SK-N-SH (cell line): ENCODE data around the gene CAPZA3. TPM values are rescaled to one million over a fixed set of nuclear protein-coding genes. Genes with fewer than 3 reads are reported as not detected.
"Not testable (repeated sequence)": the region's sequence is repeated elsewhere in the genome, so short reads cannot be mapped to it uniquely, and the experiment has no call there.

Experiments used
- CTCF ChIA-PET: fragments of 300-600, 350-600 bp; formaldehyde crosslinking; extraction: SDS; loops from one replicate; lab custom pipeline; 2021; lab: Yijun Ruan, JAX
- POLR2A ChIA-PET: fragments of 350-600 bp; sonication (Branson Sonifier 250); formaldehyde crosslinking; extraction: SDS; loops from one replicate; lab custom pipeline; 2020; ENCODE audit warnings: antibody characterized with exemption, inconsistent platforms; lab: Yijun Ruan, JAX
- DNase-seq: peaks from one replicate; pipeline ENCODE4 v3.0.0; 2012
- H2AFZ ChIP-seq: fragments of 200-600 bp; sonication (generic); 2 replicates; pipeline ENCODE4 v1.8.1; 2016; ENCODE audit warnings: antibody characterized with exemption, mild to moderate bottlenecking, low read depth
- H3F3A ChIP-seq: fragments of 200-600 bp; sonication (generic); replicated peaks from 2 replicates; pipeline ENCODE3; 2016; ENCODE audit warnings: antibody characterized with exemption, mild to moderate bottlenecking; ENCODE audit not compliant: insufficient read depth
- H3K27ac ChIP-seq, 2 experiments: fragments of 200-500 bp in 1 of 2; fragments of 200-600 bp in 1 of 2; sonication (Bioruptor generic) in 1 of 2; sonication (generic), shearing (Covaris generic) in 1 of 2; 2 replicates each; pipeline versions ENCODE4 v1.5.1 to v1.6.1; 2014 to 2016; ENCODE audit warnings: low read depth in 2 of 2, inconsistent platforms in 1 of 2, low read length in 1 of 2, mild to moderate bottlenecking in 1 of 2, mixed read lengths in 1 of 2
- H3K27me3 ChIP-seq: fragments of 200-600 bp; sonication (generic), shearing (Covaris generic); 2 replicates; pipeline ENCODE4 v1.6.1; 2016; ENCODE audit warnings: mixed run types; ENCODE audit not compliant: insufficient read depth
- H3K36me3 ChIP-seq, 2 experiments: fragments of 200-500 bp in 1 of 2; fragments of 200-600 bp in 1 of 2; sonication (Bioruptor generic) in 1 of 2; sonication (generic) in 1 of 2; replicated peaks in 1 of 2; 2 replicates each; pipeline versions ENCODE3 to v1.5.1; 2014 to 2016; ENCODE audit warnings: low read length in 1 of 2, mild to moderate bottlenecking in 1 of 2; ENCODE audit not compliant: insufficient read depth in 2 of 2, control insufficient read depth in 1 of 2
- H3K4me1 ChIP-seq, 2 experiments: fragments of 200-500 bp in 1 of 2; fragments of 200-600 bp in 1 of 2; sonication (Bioruptor generic) in 1 of 2; sonication (generic), shearing (Covaris generic) in 1 of 2; 2 replicates each; pipeline versions ENCODE4 v1.5.1 to v1.6.1; 2014 to 2016; ENCODE audit warnings: low read depth in 1 of 2, low read length in 1 of 2, mixed run types in 1 of 2; ENCODE audit not compliant: insufficient read depth in 2 of 2, control insufficient read depth in 1 of 2
- H3K4me2 ChIP-seq: fragments of 200-600 bp; sonication (generic), shearing (Covaris generic); 2 replicates; pipeline ENCODE4 v1.6.1; 2017; ENCODE audit warnings: mixed run types
- H3K4me3 ChIP-seq, 2 experiments: fragments of 200-500 bp in 1 of 2; fragments of 200-600 bp in 1 of 2; sonication (Bioruptor generic) in 1 of 2; sonication (generic), shearing (Covaris generic) in 1 of 2; 2 replicates each; pipeline versions ENCODE4 v1.5.1 to v1.8.1; 2014 to 2016; ENCODE audit warnings: low read depth in 2 of 2, inconsistent platforms in 1 of 2, low read length in 1 of 2, mild to moderate bottlenecking in 1 of 2, mixed read lengths in 1 of 2, moderate library complexity in 1 of 2
- H3K79me2 ChIP-seq: fragments of 200-600 bp; sonication (generic); 2 replicates; pipeline ENCODE4 v1.8.1; 2017; ENCODE audit warnings: mild to moderate bottlenecking; ENCODE audit not compliant: insufficient read depth
- H3K9ac ChIP-seq: fragments of 200-600 bp; sonication (generic); 2 replicates; pipeline ENCODE4 v1.6.1; 2017; ENCODE audit warnings: mixed run types
- H3K9me2 ChIP-seq: fragments of 200-600 bp; sonication (generic); 2 replicates; pipeline ENCODE4 v1.6.1; 2017; ENCODE audit warnings: mixed run types
- H3K9me3 ChIP-seq: fragments of 200-600 bp; sonication (generic); 2 replicates; pipeline ENCODE4 v1.6.1; 2017; ENCODE audit warnings: mixed run types, mild to moderate bottlenecking, moderate library complexity
- H4K20me1 ChIP-seq: fragments of 200-600 bp; sonication (generic); 2 replicates; pipeline ENCODE4 v1.6.1; 2017; ENCODE audit warnings: mild to moderate bottlenecking, mixed run types; ENCODE audit not compliant: insufficient read depth
- RAD21 ChIP-seq: IDR thresholded peaks from 2 replicates; pipeline ENCODE4 v1.6.1; 2012; ENCODE audit warnings: mild to moderate bottlenecking, low read length
- TAF1 ChIP-seq: IDR thresholded peaks from 2 replicates; pipeline ENCODE4 v1.6.1; 2012; ENCODE audit warnings: low read depth, mild to moderate bottlenecking, low read length, moderate library complexity, borderline replicate concordance
- WGBS: methylation state at CpG from one replicate; pipeline ENCODE4 v1.1.6; 2017; ENCODE audit warnings: low lambda C conversion rate; 5-methylcytosine and 5-hydroxymethylcytosine counted together
- polyA plus RNA-seq, 3 experiments: library from polyadenylated mRNA; depleted of rRNA; stranded (reverse); fragments of >200 nt; gene quantifications; 2 replicates each; pipeline ENCODE4 v1.2.3, GENCODE V29; 2012
- TF ChIP-seq, protein P1 (sequence below): IDR thresholded peaks from 2 replicates; pipeline ENCODE4 v1.6.1; 2012; ENCODE audit warnings: mild to moderate bottlenecking, low read depth, low read length, moderate library complexity

Gene CAPZA3
- polyA plus RNA-seq, 1 of the 3 experiments (the other 2 are of a cell fraction), result not detected

- H3K4me2 ChIP-seq, result no peak overlapping the region
- H3K4me3 ChIP-seq, result no peak overlapping the region
- WGBS, result 15% methylated on average over 2 of the region's 2 CpGs
- H3K27ac ChIP-seq, result no peak overlapping the region
- H3K79me2 ChIP-seq, result no peaks in the 10 kb centered on the region
- no peaks in the 10 kb centered on the region for H3K9me2 ChIP-seq
- DNase-seq, result no peak
- TF ChIP-seq, protein P1, sequence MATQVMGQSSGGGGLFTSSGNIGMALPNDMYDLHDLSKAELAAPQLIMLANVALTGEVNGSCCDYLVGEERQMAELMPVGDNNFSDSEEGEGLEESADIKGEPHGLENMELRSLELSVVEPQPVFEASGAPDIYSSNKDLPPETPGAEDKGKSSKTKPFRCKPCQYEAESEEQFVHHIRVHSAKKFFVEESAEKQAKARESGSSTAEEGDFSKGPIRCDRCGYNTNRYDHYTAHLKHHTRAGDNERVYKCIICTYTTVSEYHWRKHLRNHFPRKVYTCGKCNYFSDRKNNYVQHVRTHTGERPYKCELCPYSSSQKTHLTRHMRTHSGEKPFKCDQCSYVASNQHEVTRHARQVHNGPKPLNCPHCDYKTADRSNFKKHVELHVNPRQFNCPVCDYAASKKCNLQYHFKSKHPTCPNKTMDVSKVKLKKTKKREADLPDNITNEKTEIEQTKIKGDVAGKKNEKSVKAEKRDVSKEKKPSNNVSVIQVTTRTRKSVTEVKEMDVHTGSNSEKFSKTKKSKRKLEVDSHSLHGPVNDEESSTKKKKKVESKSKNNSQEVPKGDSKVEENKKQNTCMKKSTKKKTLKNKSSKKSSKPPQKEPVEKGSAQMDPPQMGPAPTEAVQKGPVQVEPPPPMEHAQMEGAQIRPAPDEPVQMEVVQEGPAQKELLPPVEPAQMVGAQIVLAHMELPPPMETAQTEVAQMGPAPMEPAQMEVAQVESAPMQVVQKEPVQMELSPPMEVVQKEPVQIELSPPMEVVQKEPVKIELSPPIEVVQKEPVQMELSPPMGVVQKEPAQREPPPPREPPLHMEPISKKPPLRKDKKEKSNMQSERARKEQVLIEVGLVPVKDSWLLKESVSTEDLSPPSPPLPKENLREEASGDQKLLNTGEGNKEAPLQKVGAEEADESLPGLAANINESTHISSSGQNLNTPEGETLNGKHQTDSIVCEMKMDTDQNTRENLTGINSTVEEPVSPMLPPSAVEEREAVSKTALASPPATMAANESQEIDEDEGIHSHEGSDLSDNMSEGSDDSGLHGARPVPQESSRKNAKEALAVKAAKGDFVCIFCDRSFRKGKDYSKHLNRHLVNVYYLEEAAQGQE, result peak; percentile 87
- TF ChIP-seq RAD21, result no peak
- TF ChIP-seq TAF1, result no peak
- H3K27me3 ChIP-seq, result no peaks in the 10 kb centered on the region
- H2AFZ ChIP-seq, result no peak overlapping the region
- H3K4me1 ChIP-seq, result no peaks in the 10 kb centered on the region
- POLR2A ChIA-PET, result no interaction called here
- no peak overlapping the region for H3K9ac ChIP-seq
- H3K9me3 ChIP-seq, result no peaks in the 10 kb centered on the region
- H3K36me3 ChIP-seq, result no peaks in the 10 kb centered on the region
- no peaks in the 10 kb centered on the region for H3F3A ChIP-seq
- CTCF ChIA-PET, result no interaction called here
- H4K20me1 ChIP-seq, result no peaks in the 10 kb centered on the region
These were observed 44.9 kb downstream of the CAPZA3 start for GRCh38 chr12:18782827-18783226.

GRCh38 chr12:18785465-18785864, 47.5 kb downstream of the CAPZA3 start:
- WGBS, result 88% methylated on average over 5 of the region's 8 CpGs
- H3K4me2 ChIP-seq, CTCF ChIA-PET: not testable (repeated sequence)

More at GRCh38 chr12:18785465-18785864, 47.5 kb downstream of the CAPZA3 start:
- H3K9me3 ChIP-seq, H4K20me1 ChIP-seq, H3K27me3 ChIP-seq, H3K27ac ChIP-seq, DNase-seq, H3K36me3 ChIP-seq, H3K9ac ChIP-seq, H3K9me2 ChIP-seq, H2AFZ ChIP-seq, H3K79me2 ChIP-seq, H3K4me1 ChIP-seq, POLR2A ChIA-PET, H3K4me3 ChIP-seq, H3F3A ChIP-seq: not testable (repeated sequence)

Other genes with a start within 250 kb of the CAPZA3 start
- 0.05 and 0.15 TPM in 2 replicates for gene PLCZ1, start 107 bp upstream of the CAPZA3 start, polyA plus RNA-seq (2012; rRNA removed)